Brain microvascular endothelial cell (primary cell): ENCODE results near the gene FAF1.
A peak's percentile ranks its signal among the peaks of the same experiment; 100 is the strongest.

ENCODE experiments used
- DNase-seq: peaks from one replicate; pipeline ENCODE4 v3.0.0-alpha.2; 2020
- H3K27ac ChIP-seq: fragments of 250-450 bp; sonication (Bioruptor Pico); 2 replicates; pipeline ENCODE4 v1.5.1; 2020; ENCODE audit warnings: mild to moderate bottlenecking, moderate library complexity
- H3K27me3 ChIP-seq: fragments of 250-450 bp; sonication (Bioruptor Pico); replicated peaks from 2 replicates; pipeline ENCODE4 v1.5.1; 2020; ENCODE audit warnings: mild to moderate bottlenecking
- H3K36me3 ChIP-seq: fragments of 250-450 bp; sonication (Bioruptor Pico); replicated peaks from 2 replicates; pipeline ENCODE4 v1.5.1; 2020; ENCODE audit warnings: mild to moderate bottlenecking
- H3K4me3 ChIP-seq: 2 replicates; pipeline ENCODE4 v1.5.1; 2011; ENCODE audit warnings: low read depth, mild to moderate bottlenecking, control low read depth, low read length, moderate library complexity
- in situ Hi-C: cut with HindIII; loops from 2 replicates; pipeline ENCODE4 v1.10.0; 2017; ENCODE audit warnings: low sequenced_read_pairs, low pct_ligation_motif_present
- TF ChIP-seq, protein P1 (sequence below): IDR thresholded peaks from 2 replicates; pipeline ENCODE4 v1.5.1; 2011; ENCODE audit warnings: low read depth, mild to moderate bottlenecking, moderate library complexity, low read length, control low read depth, inconsistent platforms; ENCODE audit errors: missing control alignments

The FAF1 gene

GRCh38 chr1:50417946-50418599 is 542.0 kb downstream of the FAF1 start:
- in situ Hi-C loops = no loop called here
- peaks cover 93% of the 10 kb centered on the region for H3K27me3 ChIP-seq
- DNase-seq = no peak
- H3K4me3 ChIP-seq = no peak overlapping the region
- no peak overlapping the region for H3K27ac ChIP-seq
- no peaks in the 10 kb centered on the region for H3K36me3 ChIP-seq
- TF ChIP-seq, protein P1, sequence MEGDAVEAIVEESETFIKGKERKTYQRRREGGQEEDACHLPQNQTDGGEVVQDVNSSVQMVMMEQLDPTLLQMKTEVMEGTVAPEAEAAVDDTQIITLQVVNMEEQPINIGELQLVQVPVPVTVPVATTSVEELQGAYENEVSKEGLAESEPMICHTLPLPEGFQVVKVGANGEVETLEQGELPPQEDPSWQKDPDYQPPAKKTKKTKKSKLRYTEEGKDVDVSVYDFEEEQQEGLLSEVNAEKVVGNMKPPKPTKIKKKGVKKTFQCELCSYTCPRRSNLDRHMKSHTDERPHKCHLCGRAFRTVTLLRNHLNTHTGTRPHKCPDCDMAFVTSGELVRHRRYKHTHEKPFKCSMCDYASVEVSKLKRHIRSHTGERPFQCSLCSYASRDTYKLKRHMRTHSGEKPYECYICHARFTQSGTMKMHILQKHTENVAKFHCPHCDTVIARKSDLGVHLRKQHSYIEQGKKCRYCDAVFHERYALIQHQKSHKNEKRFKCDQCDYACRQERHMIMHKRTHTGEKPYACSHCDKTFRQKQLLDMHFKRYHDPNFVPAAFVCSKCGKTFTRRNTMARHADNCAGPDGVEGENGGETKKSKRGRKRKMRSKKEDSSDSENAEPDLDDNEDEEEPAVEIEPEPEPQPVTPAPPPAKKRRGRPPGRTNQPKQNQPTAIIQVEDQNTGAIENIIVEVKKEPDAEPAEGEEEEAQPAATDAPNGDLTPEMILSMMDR = no peak

DNA sequence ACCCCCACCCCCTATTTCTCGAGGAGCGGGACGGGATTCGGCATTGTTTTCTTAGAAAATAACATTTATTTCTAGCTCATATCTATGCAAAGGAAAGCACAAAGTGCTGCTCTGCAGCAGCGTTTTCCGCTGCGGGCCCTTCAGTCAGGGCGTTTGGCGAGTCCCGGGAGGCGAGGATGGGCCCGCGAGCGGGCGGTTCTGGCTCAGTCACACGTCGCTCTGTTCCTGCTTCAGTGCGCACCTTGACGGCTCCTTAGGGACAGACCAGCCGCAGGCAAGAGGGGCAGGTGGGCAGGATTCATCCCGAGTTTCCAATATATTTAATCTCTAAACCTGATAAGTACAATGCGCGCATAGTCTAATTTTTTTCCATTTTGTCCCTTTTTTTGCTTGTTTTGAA is 542.6 kb downstream of the FAF1 start:
- H3K27me3 ChIP-seq = peaks cover 87% of the 10 kb centered on the region
- no peaks in the 10 kb centered on the region for H3K36me3 ChIP-seq
- H3K4me3 ChIP-seq = no peak overlapping the region
- in situ Hi-C loops = no loop called here
- H3K27ac ChIP-seq = no peak overlapping the region
- DNase-seq = no peak
- TF ChIP-seq, protein P1 = no peak

- Histone ChIP-seq H3K4me3 (no peak overlapping the region), H3K27ac (no peak overlapping the region), H3K36me3 (no peaks in the 10 kb centered on the region), H3K27me3 (peaks cover 80% of the 10 kb centered on the region)
- DNase-seq = no peak
- in situ Hi-C loops = no loop called here
- TF ChIP-seq, protein P1 = no peak
Measured at GRCh38 chr1:50416553-50417453, 543.3 kb downstream of the FAF1 start.

DNA sequence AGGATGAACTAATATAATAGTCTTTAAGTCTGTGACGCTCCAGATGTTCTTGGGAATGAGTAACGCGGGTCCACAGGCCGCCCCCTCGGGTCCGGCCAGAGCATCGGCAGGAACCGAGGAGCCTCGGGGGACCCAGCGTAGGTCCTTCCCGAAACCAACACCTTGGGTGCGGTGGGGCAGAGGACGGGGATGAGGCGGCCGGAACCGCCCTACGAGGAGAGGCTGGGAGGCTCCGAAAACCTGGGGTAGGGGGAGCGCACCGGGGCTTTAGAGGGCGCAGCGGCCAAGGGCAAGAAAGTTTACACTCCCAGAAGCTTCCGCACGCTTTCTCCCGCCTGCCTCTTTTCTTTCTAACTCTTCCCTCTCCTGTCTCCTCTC is 543.9 kb downstream of the FAF1 start:
- in situ Hi-C loops = no loop called here
- DNase-seq = no peak
- Histone ChIP-seq H3K36me3 (no peaks in the 10 kb centered on the region), H3K4me3 (no peak overlapping the region), H3K27ac (no peak overlapping the region), H3K27me3 (peaks cover 74% of the 10 kb centered on the region)
- TF ChIP-seq, protein P1 = no peak

- no peak overlapping the region for H3K4me3 ChIP-seq
- in situ Hi-C loops = no loop called here
- no peaks in the 10 kb centered on the region for H3K36me3 ChIP-seq
- H3K27ac ChIP-seq = no peak overlapping the region
- H3K27me3 ChIP-seq = peaks cover 67% of the 10 kb centered on the region
- TF ChIP-seq, protein P1 = peak; percentile 17
- no peak for DNase-seq
Measured at GRCh38 chr1:50415235-50416149, 544.6 kb downstream of the FAF1 start.
